HL-60 (cell line): ENCODE data around the gene MGAT4A.

Experiments
- DNase-seq, 2 experiments: peaks; one replicate each; pipeline ENCODE4 v3.0.0-alpha.2; 2010 to 2020; ENCODE audit warnings: low read depth in 1 of 2, low spot score in 1 of 2
- H3K27ac ChIP-seq: fragments of 250-450 bp; sonication (Bioruptor Pico); replicated peaks from 2 replicates; pipeline ENCODE4 v1.5.1; 2020; ENCODE audit warnings: mild to moderate bottlenecking, moderate library complexity
- H3K27me3 ChIP-seq: fragments of 250-450 bp; sonication (Bioruptor Pico); 2 replicates; pipeline ENCODE4 v1.5.1; 2021; ENCODE audit warnings: mild to moderate bottlenecking, moderate library complexity; ENCODE audit not compliant: insufficient read depth, poor library complexity, severe bottlenecking
- H3K4me3 ChIP-seq: replicated peaks from 2 replicates; pipeline ENCODE4 v1.5.1; 2011; ENCODE audit warnings: mild to moderate bottlenecking, control low read depth, low read length; ENCODE audit not compliant: insufficient read depth
- CTCF ChIP-seq: IDR thresholded peaks from one replicate; pipeline ENCODE4 v1.5.1; 2011; ENCODE audit warnings: low read length, control low read depth, inconsistent platforms; ENCODE audit not compliant: insufficient read depth
- GABPA ChIP-seq: IDR thresholded peaks from 2 replicates; pipeline ENCODE4 v1.6.1; 2012; ENCODE audit warnings: low read depth
- POLR2AphosphoS5 ChIP-seq: IDR thresholded peaks from 2 replicates; pipeline ENCODE4 v1.6.1; 2012; ENCODE audit warnings: low read depth
- REST ChIP-seq: IDR thresholded peaks from 2 replicates; pipeline ENCODE4 v1.6.1; 2012; ENCODE audit warnings: low read depth; ENCODE audit not compliant: insufficient replicate concordance
- SPI1 ChIP-seq: IDR thresholded peaks from 2 replicates; pipeline ENCODE4 v1.6.1; 2012; ENCODE audit warnings: low read depth, mild to moderate bottlenecking, borderline replicate concordance

MGAT4A gene

GRCh38 chr2:98576666-98577312, 154.1 kb downstream of the MGAT4A start:
- DNase-seq = no peak
- Histone ChIP-seq H3K4me3 (no peak overlapping the region), H3K27ac (no peak overlapping the region), H3K27me3 (no peaks in the 10 kb centered on the region)
- no peak for TF ChIP-seq POLR2AphosphoS5
- no peak for TF ChIP-seq SPI1
- TF ChIP-seq GABPA = no peak
- TF ChIP-seq CTCF = no peak
- TF ChIP-seq REST = no peak

GRCh38 chr2:98573426-98573825, 157.5 kb downstream of the MGAT4A start:
- DNase-seq = no peak
- TF ChIP-seq POLR2AphosphoS5 (no peak), SPI1 (no peak), CTCF (no peak), GABPA (no peak), REST (no peak)

GRCh38 chr2:98572676-98573075, 158.3 kb downstream of the MGAT4A start:
- Histone ChIP-seq H3K27me3 (no peaks in the 10 kb centered on the region), H3K27ac (no peak overlapping the region), H3K4me3 (no peak overlapping the region)
- TF ChIP-seq POLR2AphosphoS5 (no peak), REST (no peak), SPI1 (no peak), GABPA (no peak), CTCF (no peak)
- no peak for DNase-seq

More at GRCh38 chr2:98573426-98573825, 157.5 kb downstream of the MGAT4A start:
- Histone ChIP-seq H3K27me3 (no peaks in the 10 kb centered on the region), H3K27ac (no peak overlapping the region), H3K4me3 (no peak overlapping the region)
